Lower leg skin (tissue), 3 donors: ENCODE data around the gene HAX1.

Experiments used
- POLR2A ChIP-seq, 2 donors: fragments of 450-650 bp; IDR thresholded peaks; one replicate each; pipeline ENCODE4 v1.6.1; 2016 to 2017; ENCODE audit warnings: antibody characterized with exemption in 2 of 2, mild to moderate bottlenecking in 1 of 2, moderate library complexity in 1 of 2
- TF ChIP-seq, protein P1 (sequence below), 3 donors: fragments of 450-650 bp; IDR thresholded peaks; one replicate each; pipeline ENCODE4 v1.5.1; 2016; ENCODE audit warnings: antibody characterized with exemption in 3 of 3, mild to moderate bottlenecking in 3 of 3, moderate library complexity in 2 of 3

- TF ChIP-seq, protein P1, sequence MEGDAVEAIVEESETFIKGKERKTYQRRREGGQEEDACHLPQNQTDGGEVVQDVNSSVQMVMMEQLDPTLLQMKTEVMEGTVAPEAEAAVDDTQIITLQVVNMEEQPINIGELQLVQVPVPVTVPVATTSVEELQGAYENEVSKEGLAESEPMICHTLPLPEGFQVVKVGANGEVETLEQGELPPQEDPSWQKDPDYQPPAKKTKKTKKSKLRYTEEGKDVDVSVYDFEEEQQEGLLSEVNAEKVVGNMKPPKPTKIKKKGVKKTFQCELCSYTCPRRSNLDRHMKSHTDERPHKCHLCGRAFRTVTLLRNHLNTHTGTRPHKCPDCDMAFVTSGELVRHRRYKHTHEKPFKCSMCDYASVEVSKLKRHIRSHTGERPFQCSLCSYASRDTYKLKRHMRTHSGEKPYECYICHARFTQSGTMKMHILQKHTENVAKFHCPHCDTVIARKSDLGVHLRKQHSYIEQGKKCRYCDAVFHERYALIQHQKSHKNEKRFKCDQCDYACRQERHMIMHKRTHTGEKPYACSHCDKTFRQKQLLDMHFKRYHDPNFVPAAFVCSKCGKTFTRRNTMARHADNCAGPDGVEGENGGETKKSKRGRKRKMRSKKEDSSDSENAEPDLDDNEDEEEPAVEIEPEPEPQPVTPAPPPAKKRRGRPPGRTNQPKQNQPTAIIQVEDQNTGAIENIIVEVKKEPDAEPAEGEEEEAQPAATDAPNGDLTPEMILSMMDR (IDR thresholded peaks at IDR 0.05): no peak
- no peak for TF ChIP-seq POLR2A (IDR thresholded peaks at IDR 0.05)
Measured at GRCh38 chr1:154222918-154223317, 49.5 kb upstream of the HAX1 start.
